Colonic mucosa (tissue), 4 donors: ENCODE results near the gene WDR81. TPM values are rescaled to one million over a fixed set of nuclear protein-coding genes. Genes with fewer than 3 reads are reported as not detected.

Source experiments
- DNase-seq: peaks from one replicate; pipeline ENCODE4 v3.0.0-alpha.2; 2020
- H3K27ac ChIP-seq: fragments of 200-600 bp; one replicate; pipeline ENCODE4 v1.8.0; 2021
- H3K27me3 ChIP-seq: fragments of 200-600 bp; one replicate; pipeline ENCODE4 v1.8.0; 2021
- H3K36me3 ChIP-seq: fragments of 200-600 bp; one replicate; pipeline ENCODE4 v1.8.0; 2021
- H3K4me1 ChIP-seq: fragments of 200-600 bp; one replicate; pipeline ENCODE4 v1.8.0; 2021; ENCODE audit warnings: mild to moderate bottlenecking
- H3K4me3 ChIP-seq: fragments of 200-600 bp; one replicate; pipeline ENCODE4 v1.8.0; 2021
- H3K9ac ChIP-seq, 2 donors: one replicate each; pipeline ENCODE4 v1.7.0; 2013; ENCODE audit warnings: control low read depth in 2 of 2, low read depth in 2 of 2, low read length in 2 of 2
- H3K9me3 ChIP-seq: fragments of 200-600 bp; one replicate; pipeline ENCODE4 v1.8.0; 2021
- intact Hi-C: fragments of 100-400 bp; cut with DNase I; formaldehyde crosslinking; loops from one replicate; pipeline ENCODE4 v1.14.1; 2022
- total RNA-seq, 2 donors: library from RNA; stranded (reverse); fragmentation: NEBNext Ultra II Directional in 1 of 2; extraction: Animal tissue kit (Norgen Biotek cat#: 25700) in 1 of 2; gene quantifications; one replicate each; pipeline ENCODE4 v1.2.1, GENCODE V29; 2021
- TF ChIP-seq, protein P1 (sequence below): fragments of 200-600 bp; IDR thresholded peaks from one replicate; pipeline ENCODE4 v1.8.0; 2022; ENCODE audit warnings: antibody characterized with exemption, mild to moderate bottlenecking
- donor health status: healthy.
- donor health status: DM: no; HTN: no; CAD: no.
- donor health status: DM: no; HTN: no; CAD: no.

The WDR81 gene
- total RNA-seq, 2 donors from 2014 or later, result 9.2 to 16.0 TPM

DNA sequence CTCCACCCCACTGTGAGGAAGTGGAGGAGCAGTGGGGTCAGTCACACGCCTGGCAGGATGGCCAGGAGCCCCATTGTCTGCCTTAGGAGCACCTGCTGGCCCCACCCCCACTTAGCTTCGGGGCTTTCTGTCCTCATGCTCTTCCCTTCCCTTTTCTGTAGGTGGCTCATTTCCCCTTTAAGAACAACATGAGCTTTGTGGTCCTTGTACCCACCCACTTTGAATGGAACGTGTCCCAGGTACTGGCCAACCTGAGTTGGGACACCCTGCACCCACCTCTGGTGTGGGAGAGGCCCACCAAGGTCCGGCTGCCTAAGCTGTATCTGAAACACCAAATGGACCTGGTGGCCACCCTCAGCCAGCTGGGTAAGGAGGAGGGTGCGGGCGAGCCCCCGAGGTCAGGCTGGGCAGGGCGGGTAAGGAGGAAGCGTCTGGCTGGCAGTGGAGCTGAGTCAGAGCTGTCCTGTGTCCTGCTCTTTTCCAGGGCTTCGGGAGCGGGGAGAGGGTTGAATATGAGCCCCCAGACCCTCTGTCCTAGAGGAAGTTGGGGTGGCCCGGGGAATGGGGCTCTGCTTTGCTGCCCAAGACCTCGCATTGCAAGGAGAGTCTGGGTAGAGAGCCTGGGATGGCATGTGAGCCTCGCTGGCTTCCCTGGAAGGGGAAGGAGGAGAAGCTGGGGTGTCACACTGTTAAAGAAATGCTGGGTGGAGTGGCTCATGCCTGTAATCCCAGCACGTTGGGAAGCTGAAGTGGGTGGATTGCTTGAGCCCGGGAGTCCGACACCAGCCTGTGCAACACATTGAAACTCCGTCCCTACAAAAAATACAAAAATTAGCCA, 28.1 kb downstream of the WDR81 start:
- peaks cover 5% of the 10 kb centered on the region for H3K4me1 ChIP-seq
- H3K36me3 ChIP-seq, result no peaks in the 10 kb centered on the region
- H3K9me3 ChIP-seq, result no peaks in the 10 kb centered on the region
- TF ChIP-seq, protein P1, sequence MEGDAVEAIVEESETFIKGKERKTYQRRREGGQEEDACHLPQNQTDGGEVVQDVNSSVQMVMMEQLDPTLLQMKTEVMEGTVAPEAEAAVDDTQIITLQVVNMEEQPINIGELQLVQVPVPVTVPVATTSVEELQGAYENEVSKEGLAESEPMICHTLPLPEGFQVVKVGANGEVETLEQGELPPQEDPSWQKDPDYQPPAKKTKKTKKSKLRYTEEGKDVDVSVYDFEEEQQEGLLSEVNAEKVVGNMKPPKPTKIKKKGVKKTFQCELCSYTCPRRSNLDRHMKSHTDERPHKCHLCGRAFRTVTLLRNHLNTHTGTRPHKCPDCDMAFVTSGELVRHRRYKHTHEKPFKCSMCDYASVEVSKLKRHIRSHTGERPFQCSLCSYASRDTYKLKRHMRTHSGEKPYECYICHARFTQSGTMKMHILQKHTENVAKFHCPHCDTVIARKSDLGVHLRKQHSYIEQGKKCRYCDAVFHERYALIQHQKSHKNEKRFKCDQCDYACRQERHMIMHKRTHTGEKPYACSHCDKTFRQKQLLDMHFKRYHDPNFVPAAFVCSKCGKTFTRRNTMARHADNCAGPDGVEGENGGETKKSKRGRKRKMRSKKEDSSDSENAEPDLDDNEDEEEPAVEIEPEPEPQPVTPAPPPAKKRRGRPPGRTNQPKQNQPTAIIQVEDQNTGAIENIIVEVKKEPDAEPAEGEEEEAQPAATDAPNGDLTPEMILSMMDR, result no peak
- no peak for DNase-seq
- H3K27ac ChIP-seq, result peak overlapping the region; percentile 11
- H3K9ac ChIP-seq, result peak overlapping the region; percentile 12 to 26
- H3K27me3 ChIP-seq, result no peaks in the 10 kb centered on the region
- H3K4me3 ChIP-seq, result no peak overlapping the region
- intact Hi-C loops, result no loop called here

DNA sequence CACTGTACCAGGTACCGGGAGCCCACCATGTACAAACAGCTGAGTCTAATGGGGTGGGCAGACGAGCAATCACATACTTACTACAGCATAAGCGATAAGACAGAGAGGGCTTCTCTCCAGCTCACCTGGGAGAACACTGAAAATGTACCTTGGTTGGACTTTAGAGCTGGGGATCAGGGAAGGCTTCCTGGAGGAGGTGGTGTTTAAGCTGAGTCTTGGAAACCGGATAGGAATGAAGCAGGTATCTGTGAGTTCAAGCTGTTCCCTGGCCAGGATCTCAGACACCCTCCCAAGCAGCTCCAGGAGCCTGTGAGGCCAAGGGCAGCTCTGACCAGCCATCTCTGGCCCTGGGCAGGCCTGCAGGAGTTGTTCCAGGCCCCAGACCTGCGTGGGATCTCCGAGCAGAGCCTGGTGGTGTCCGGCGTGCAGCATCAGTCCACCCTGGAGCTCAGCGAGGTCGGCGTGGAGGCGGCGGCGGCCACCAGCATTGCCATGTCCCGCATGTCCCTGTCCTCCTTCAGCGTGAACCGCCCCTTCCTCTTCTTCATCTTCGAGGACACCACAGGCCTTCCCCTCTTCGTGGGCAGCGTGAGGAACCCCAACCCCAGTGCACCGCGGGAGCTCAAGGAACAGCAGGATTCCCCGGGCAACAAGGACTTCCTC, 29.4 kb downstream of the WDR81 start:
- intact Hi-C loops, result no loop called here
- no peak overlapping the region for H3K4me3 ChIP-seq
- no peak overlapping the region for H3K27ac ChIP-seq
- H3K4me1 ChIP-seq, result peaks cover 5% of the 10 kb centered on the region
- no peak for DNase-seq
- no peaks in the 10 kb centered on the region for H3K9me3 ChIP-seq
- H3K36me3 ChIP-seq, result no peaks in the 10 kb centered on the region
- TF ChIP-seq, protein P1, result no peak
- H3K27me3 ChIP-seq, result no peaks in the 10 kb centered on the region
- H3K9ac ChIP-seq, result no peak overlapping the region

DNA sequence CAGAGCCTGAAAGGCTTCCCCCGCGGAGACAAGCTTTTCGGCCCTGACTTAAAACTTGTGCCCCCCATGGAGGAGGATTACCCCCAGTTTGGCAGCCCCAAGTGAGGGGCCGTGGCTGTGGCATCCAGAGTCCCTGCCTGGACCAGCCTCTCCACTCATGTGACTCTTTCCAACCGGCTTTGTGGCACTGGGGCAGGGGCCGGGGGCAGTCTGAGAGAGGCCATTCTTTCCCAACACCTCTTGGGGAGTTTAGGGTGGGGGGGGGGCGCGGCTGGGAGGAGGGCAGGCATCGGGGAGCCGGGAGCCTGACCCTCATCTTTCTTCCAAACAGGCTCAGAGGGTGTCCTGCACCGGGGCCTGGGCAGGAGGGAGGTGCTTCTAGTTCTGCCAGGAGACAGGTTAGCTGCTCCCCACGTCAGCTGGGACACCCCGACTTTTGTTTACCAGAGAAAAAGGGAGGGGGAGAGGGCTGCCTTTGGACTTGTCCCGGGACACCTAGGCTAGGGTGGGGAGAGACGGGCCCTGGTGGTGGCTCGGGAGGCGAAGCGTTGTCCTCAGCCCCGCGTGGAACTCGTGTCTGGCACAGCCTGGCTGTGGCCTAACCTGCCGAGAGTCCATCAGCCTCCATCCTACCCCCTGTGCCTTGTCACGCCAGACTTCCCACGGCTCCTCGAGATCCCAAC, 30.1 kb downstream of the WDR81 start:
- H3K27ac ChIP-seq, result no peak overlapping the region

DNA sequence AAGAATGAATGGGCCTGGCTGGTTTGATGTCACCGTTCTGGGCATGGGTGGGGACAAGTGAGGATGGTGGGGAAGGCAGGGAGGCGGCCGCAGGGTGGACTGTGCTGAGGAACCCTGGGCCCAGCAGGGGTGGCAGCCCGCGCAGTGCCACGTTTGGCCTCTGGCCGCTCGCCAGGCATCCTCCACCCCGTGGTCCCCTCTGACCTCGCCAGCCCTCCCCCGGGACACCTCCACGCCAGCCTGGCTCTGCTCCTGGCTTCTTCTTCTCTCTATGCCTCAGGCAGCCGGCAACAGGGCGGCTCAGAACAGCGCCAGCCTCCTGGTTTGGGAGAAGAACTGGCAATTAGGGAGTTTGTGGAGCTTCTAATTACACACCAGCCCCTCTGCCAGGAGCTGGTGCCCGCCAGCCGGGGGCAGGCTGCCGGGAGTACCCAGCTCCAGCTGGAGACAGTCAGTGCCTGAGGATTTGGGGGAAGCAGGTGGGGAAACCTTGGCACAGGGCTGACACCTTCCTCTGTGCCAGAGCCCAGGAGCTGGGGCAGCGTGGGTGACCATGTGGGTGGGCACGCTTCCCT, 30.8 kb downstream of the WDR81 start:
- TF ChIP-seq, protein P1, result no peak
- Histone ChIP-seq H3K27ac (no peak overlapping the region), H3K4me1 (peaks cover 5% of the 10 kb centered on the region), H3K36me3 (no peaks in the 10 kb centered on the region), H3K9ac (no peak overlapping the region), H3K27me3 (no peaks in the 10 kb centered on the region), H3K4me3 (no peak overlapping the region), H3K9me3 (no peaks in the 10 kb centered on the region)
- DNase-seq, result no peak
- intact Hi-C loops, result no loop called here

More for the DNA sequence above, 30.1 kb downstream of the WDR81 start:
- Histone ChIP-seq H3K9me3 (no peaks in the 10 kb centered on the region), H3K4me3 (no peak overlapping the region), H3K27me3 (no peaks in the 10 kb centered on the region), H3K36me3 (no peaks in the 10 kb centered on the region), H3K4me1 (peaks cover 5% of the 10 kb centered on the region), H3K9ac (no peak overlapping the region)
- TF ChIP-seq, protein P1, result no peak
- DNase-seq, result no peak
- intact Hi-C loops, result no loop called here

DNA sequence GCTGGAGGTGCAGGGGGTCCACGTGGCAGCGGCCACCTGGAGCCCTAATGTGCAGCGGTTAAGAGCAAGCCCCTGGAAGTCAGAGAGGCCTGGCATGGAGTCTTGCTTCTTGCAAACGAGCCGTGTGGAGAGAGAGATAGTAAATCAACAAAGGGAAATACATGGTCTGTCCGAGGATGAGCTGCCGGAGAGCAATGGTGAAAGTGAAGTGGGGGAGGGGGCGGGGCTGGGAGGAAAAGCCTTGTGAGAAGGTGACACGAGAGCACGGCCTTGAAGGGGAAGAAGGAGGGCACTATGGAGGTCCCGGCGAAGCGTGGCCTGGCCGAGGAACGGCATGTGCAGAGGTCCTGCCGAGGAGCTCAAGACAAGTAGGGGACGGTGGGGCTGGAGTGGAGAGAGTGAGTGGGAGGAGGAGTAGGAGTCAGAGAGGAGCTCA, 31.3 kb downstream of the WDR81 start:
- intact Hi-C loops, result no loop called here
- Histone ChIP-seq H3K4me3 (no peak overlapping the region), H3K27ac (no peak overlapping the region), H3K27me3 (no peaks in the 10 kb centered on the region), H3K9me3 (no peaks in the 10 kb centered on the region), H3K4me1 (peaks cover 5% of the 10 kb centered on the region), H3K36me3 (no peaks in the 10 kb centered on the region), H3K9ac (no peak overlapping the region)
- DNase-seq, result no peak
- TF ChIP-seq, protein P1, result no peak
